NCI-H748 (cell line): ENCODE results near the gene PRX.
"Not testable (repeated sequence)": the region's sequence is repeated elsewhere in the genome, so short reads cannot be mapped to it uniquely, and the experiment has no call there.

Experiments
- DNase-seq: peaks from one replicate; lab custom pipeline; 2025; ENCODE audit not compliant: unreplicated experiment; lab: John Stamatoyannopoulos, UW

The PRX gene

GRCh38 chr19:40414542-40415535, 1.7 kb upstream of the PRX start:
- DNase-seq: no peak

GRCh38 chr19:40412866-40413265, 312 bp downstream of the PRX start:
- DNase-seq: no peak

GRCh38 chr19:40411958-40412499, 1.1 kb downstream of the PRX start:
- no peak for DNase-seq

GRCh38 chr19:40411125-40411842, 1.9 kb downstream of the PRX start:
- no peak for DNase-seq

- DNase-seq: no peak
Observed at GRCh38 chr19:40410030-40410389, 3.2 kb downstream of the PRX start.

GRCh38 chr19:40408598-40408925, 4.6 kb downstream of the PRX start:
- not testable (repeated sequence) for DNase-seq

GRCh38 chr19:40407714-40408597, 5.2 kb downstream of the PRX start:
- DNase-seq: no peak

- DNase-seq: peak; percentile 89
Observed at GRCh38 chr19:40403262-40403984, 9.8 kb downstream of the PRX start.

GRCh38 chr19:40400559-40400958, 12.6 kb downstream of the PRX start:
- DNase-seq: no peak

GRCh38 chr19:40398417-40399131, 14.6 kb downstream of the PRX start:
- peak; percentile 62 for DNase-seq

GRCh38 chr19:40397568-40397906, 15.6 kb downstream of the PRX start:
- no peak for DNase-seq

GRCh38 chr19:40396886-40397567, 16.2 kb downstream of the PRX start:
- no peak for DNase-seq

- DNase-seq: no peak
Observed at GRCh38 chr19:40395956-40396355, 17.2 kb downstream of the PRX start.

- no peak for DNase-seq
Observed at GRCh38 chr19:40394816-40395210, 18.4 kb downstream of the PRX start.

GRCh38 chr19:40393894-40394815, 19.0 kb downstream of the PRX start:
- DNase-seq: no peak

GRCh38 chr19:40392894-40393517, 20.2 kb downstream of the PRX start:
- DNase-seq: peak; percentile 20

GRCh38 chr19:40392123-40392522, 21.1 kb downstream of the PRX start:
- DNase-seq: no peak
